Measurements from ENCODE around the gene PWP1. TPM values are rescaled to one million over a fixed set of nuclear protein-coding genes. Genes with fewer than 3 reads are reported as not detected.

PWP1 gene
- total RNA-seq: 10 to 100 TPM; 44.0 to 47.0 TPM

- H3K36me3 Mint-ChIP-seq: peaks cover 24% of the 10 kb centered on the region
- peaks cover 25% of the 10 kb centered on the region for H3K4me1 Mint-ChIP-seq (ENCODE audit: low read depth)
- peaks cover 1% of the 10 kb centered on the region for H3K27me3 Mint-ChIP-seq
- ChIA-PET CTCF (interaction anchor here (1.0 to 1.8 kb wide), 3 partner anchors 14 to 199 kb away, joined by 3 to 15 read pairs (median 3); no protein-coding TSS in a partner anchor), POLR2A (interaction anchor here (1.0 to 1.6 kb wide), 2 partner anchors 12 to 75 kb away, joined by 3 to 4 read pairs; no protein-coding TSS in a partner anchor)
- peak within 1 kb of the TSS; percentile 98 for H3K27ac Mint-ChIP-seq
- intact Hi-C loops (cut with micrococcal nuclease): loop anchor here (1.0 to 10.0 kb wide), 7 partner anchors 76 to 1381 kb away; partner anchors contain the start of genes CRY1, FICD, POLR3B and PRDM4
- no peaks in the 10 kb centered on the region for H3K9me3 Mint-ChIP-seq
- peak; percentile 96 for DNase-seq
- H3K4me3 Mint-ChIP-seq: peak within 1 kb of the TSS; percentile 92
Observed at GRCh38 chr12:107685360-107686248, at the start of gene PWP1. PWP1 (plus strand) TSS chr12:107685799; CDS start chr12:107685900, 101 bp downstream.

GRCh38 chr12:107641154-107641553 lies 44.4 kb upstream of the PWP1 start:
- no peak overlapping the region for H3K27ac Mint-ChIP-seq

GRCh38 chr12:107642240-107642639 lies 43.4 kb upstream of the PWP1 start:
- no peak overlapping the region for H3K27ac Mint-ChIP-seq
- DNase-seq: no peak
- peaks cover 5% of the 10 kb centered on the region for H3K36me3 Mint-ChIP-seq
- no peak overlapping the region for H3K4me3 Mint-ChIP-seq
- intact Hi-C loops (cut with micrococcal nuclease): no loop called here
- CTCF ChIA-PET: no interaction called here
- no peaks in the 10 kb centered on the region for H3K9me3 Mint-ChIP-seq
- POLR2A ChIA-PET: no interaction called here
- H3K4me1 Mint-ChIP-seq (ENCODE audit: low read depth): no peaks in the 10 kb centered on the region
- H3K27me3 Mint-ChIP-seq: no peaks in the 10 kb centered on the region

More at GRCh38 chr12:107641154-107641553, 44.4 kb upstream of the PWP1 start:
- intact Hi-C loops (cut with micrococcal nuclease): no loop called here
- DNase-seq: no peak
- H3K9me3 Mint-ChIP-seq: no peaks in the 10 kb centered on the region
- no peaks in the 10 kb centered on the region for H3K27me3 Mint-ChIP-seq
- no peaks in the 10 kb centered on the region for H3K4me1 Mint-ChIP-seq (ENCODE audit: low read depth)
- peaks cover 5% of the 10 kb centered on the region for H3K36me3 Mint-ChIP-seq
- CTCF ChIA-PET: no interaction called here
- POLR2A ChIA-PET: no interaction called here
- H3K4me3 Mint-ChIP-seq: no peak overlapping the region

- no peaks in the 10 kb centered on the region for H3K9me3 Mint-ChIP-seq
- POLR2A ChIA-PET: no interaction called here
- no peak overlapping the region for H3K4me3 Mint-ChIP-seq
- H3K36me3 Mint-ChIP-seq: no peaks in the 10 kb centered on the region
- no peak for DNase-seq
- no peaks in the 10 kb centered on the region for H3K27me3 Mint-ChIP-seq
- no peak overlapping the region for H3K27ac Mint-ChIP-seq
- H3K4me1 Mint-ChIP-seq (ENCODE audit: low read depth): no peaks in the 10 kb centered on the region
- CTCF ChIA-PET: no interaction called here
- intact Hi-C loops (cut with micrococcal nuclease): no loop called here
Observed at GRCh38 chr12:107645630-107646333, 39.8 kb upstream of the PWP1 start.

- no peak for DNase-seq
- no peaks in the 10 kb centered on the region for H3K4me1 Mint-ChIP-seq (ENCODE audit: low read depth)
- H3K27me3 Mint-ChIP-seq: no peaks in the 10 kb centered on the region
- POLR2A ChIA-PET: no interaction called here
- H3K4me3 Mint-ChIP-seq: no peak overlapping the region
- no peaks in the 10 kb centered on the region for H3K36me3 Mint-ChIP-seq
- H3K27ac Mint-ChIP-seq: no peak overlapping the region
- CTCF ChIA-PET: no interaction called here
- no peaks in the 10 kb centered on the region for H3K9me3 Mint-ChIP-seq
- intact Hi-C loops (cut with micrococcal nuclease): no loop called here
Observed at GRCh38 chr12:107646436-107646835, 39.2 kb upstream of the PWP1 start.

GRCh38 chr12:107649661-107650061 lies 35.9 kb upstream of the PWP1 start:
- intact Hi-C loops (cut with micrococcal nuclease): no loop called here
- DNase-seq: no peak
- Mint-ChIP-seq H3K27ac (no peak overlapping the region), H3K4me3 (no peak overlapping the region), H3K9me3 (no peaks in the 10 kb centered on the region), H3K27me3 (no peaks in the 10 kb centered on the region), H3K36me3 (no peaks in the 10 kb centered on the region), H3K4me1 (ENCODE audit: low read depth) (no peaks in the 10 kb centered on the region)
- ChIA-PET POLR2A (no interaction called here), CTCF (no interaction called here)

- CTCF ChIA-PET: no interaction called here
- no peak for DNase-seq
- POLR2A ChIA-PET: no interaction called here
- H3K4me1 Mint-ChIP-seq (ENCODE audit: low read depth): no peaks in the 10 kb centered on the region
- no peaks in the 10 kb centered on the region for H3K27me3 Mint-ChIP-seq
- no peak overlapping the region for H3K4me3 Mint-ChIP-seq
- H3K9me3 Mint-ChIP-seq: no peaks in the 10 kb centered on the region
- H3K36me3 Mint-ChIP-seq: no peaks in the 10 kb centered on the region
- intact Hi-C loops (cut with micrococcal nuclease): no loop called here
- no peak overlapping the region for H3K27ac Mint-ChIP-seq
Observed at GRCh38 chr12:107650977-107651376, 34.6 kb upstream of the PWP1 start.

- Mint-ChIP-seq H3K36me3 (no peaks in the 10 kb centered on the region), H3K4me1 (ENCODE audit: low read depth) (no peaks in the 10 kb centered on the region), H3K27ac (no peak overlapping the region), H3K27me3 (no peaks in the 10 kb centered on the region), H3K4me3 (no peak overlapping the region), H3K9me3 (no peaks in the 10 kb centered on the region)
- POLR2A ChIA-PET: no interaction called here
- CTCF ChIA-PET: no interaction called here
- no peak for DNase-seq
- intact Hi-C loops (cut with micrococcal nuclease): no loop called here
Observed at GRCh38 chr12:107651571-107652449, 33.8 kb upstream of the PWP1 start.

GRCh38 chr12:107653519-107653918 lies 32.1 kb upstream of the PWP1 start:
- Mint-ChIP-seq H3K27me3 (no peaks in the 10 kb centered on the region), H3K27ac (no peak overlapping the region), H3K9me3 (no peaks in the 10 kb centered on the region), H3K36me3 (no peaks in the 10 kb centered on the region), H3K4me3 (no peak overlapping the region), H3K4me1 (ENCODE audit: low read depth) (no peaks in the 10 kb centered on the region)
- CTCF ChIA-PET: no interaction called here
- POLR2A ChIA-PET: no interaction called here
- intact Hi-C loops (cut with micrococcal nuclease): no loop called here
- no peak for DNase-seq

GRCh38 chr12:107654873-107655272 lies 30.7 kb upstream of the PWP1 start:
- H3K4me1 Mint-ChIP-seq (ENCODE audit: low read depth): no peaks in the 10 kb centered on the region
- ChIA-PET CTCF (no interaction called here), POLR2A (no interaction called here)
- no peak overlapping the region for H3K27ac Mint-ChIP-seq
- H3K36me3 Mint-ChIP-seq: no peaks in the 10 kb centered on the region
- intact Hi-C loops (cut with micrococcal nuclease): no loop called here
- no peak overlapping the region for H3K4me3 Mint-ChIP-seq
- no peaks in the 10 kb centered on the region for H3K9me3 Mint-ChIP-seq
- H3K27me3 Mint-ChIP-seq: no peaks in the 10 kb centered on the region
- DNase-seq: no peak

- no peaks in the 10 kb centered on the region for H3K36me3 Mint-ChIP-seq
Observed at GRCh38 chr12:107655281-107656065, 30.1 kb upstream of the PWP1 start.

More at GRCh38 chr12:107655281-107656065, 30.1 kb upstream of the PWP1 start:
- Mint-ChIP-seq H3K27ac (no peak overlapping the region), H3K4me3 (no peak overlapping the region), H3K9me3 (no peaks in the 10 kb centered on the region), H3K27me3 (no peaks in the 10 kb centered on the region), H3K4me1 (ENCODE audit: low read depth) (no peaks in the 10 kb centered on the region)
- ChIA-PET POLR2A (interaction anchor here (1.2 kb wide), 1 partner anchor 20 kb away, joined by 3 read pairs; no protein-coding TSS in a partner anchor), CTCF (interaction anchor here (1.9 kb wide), 1 partner anchor 16 kb away, joined by 12 read pairs; no protein-coding TSS in a partner anchor)
- no peak for DNase-seq
- intact Hi-C loops (cut with micrococcal nuclease): no loop called here
